ENCODE data around the gene OR5B12. TPM values are rescaled to one million over a fixed set of nuclear protein-coding genes. Genes with fewer than 3 reads are reported as not detected.

Gene OR5B12
- total and polyA plus RNA-seq, 8 donors = not detected

DNA sequence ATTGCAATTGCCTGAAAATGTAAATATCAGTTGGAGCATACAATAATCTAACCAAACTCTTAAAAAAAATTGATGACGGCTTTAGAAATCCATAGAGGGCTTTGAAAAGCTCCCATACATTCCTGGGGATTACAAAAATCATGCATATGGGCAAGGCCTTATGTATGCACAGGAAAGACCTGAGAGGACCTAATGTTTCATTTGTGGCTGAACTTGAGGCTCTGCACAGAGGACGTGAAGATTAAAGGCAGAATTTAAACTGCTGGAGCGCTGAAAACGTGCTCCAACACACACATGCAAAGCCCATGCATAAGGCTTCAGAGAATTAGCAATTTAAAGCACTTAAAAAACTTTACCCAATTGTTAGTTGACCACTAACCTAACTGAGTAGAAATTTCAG, 3.5 kb downstream of the OR5B12 start:
- Histone ChIP-seq H3K4me1 (no peaks in the 10 kb centered on the region), H3K9me3 (peaks cover 0 to 22% of the 10 kb centered on the region in 2 donors), H3K36me3 (no peaks in the 10 kb centered on the region), H3K27me3 (no peaks in the 10 kb centered on the region), H3K27ac (no peak overlapping the region), H3K4me3 (no peak overlapping the region)
- ATAC-seq = no peak
- intact Hi-C loops (cut with DNase I) = no loop called here
- no peak for DNase-seq
- TF ChIP-seq, protein P1, sequence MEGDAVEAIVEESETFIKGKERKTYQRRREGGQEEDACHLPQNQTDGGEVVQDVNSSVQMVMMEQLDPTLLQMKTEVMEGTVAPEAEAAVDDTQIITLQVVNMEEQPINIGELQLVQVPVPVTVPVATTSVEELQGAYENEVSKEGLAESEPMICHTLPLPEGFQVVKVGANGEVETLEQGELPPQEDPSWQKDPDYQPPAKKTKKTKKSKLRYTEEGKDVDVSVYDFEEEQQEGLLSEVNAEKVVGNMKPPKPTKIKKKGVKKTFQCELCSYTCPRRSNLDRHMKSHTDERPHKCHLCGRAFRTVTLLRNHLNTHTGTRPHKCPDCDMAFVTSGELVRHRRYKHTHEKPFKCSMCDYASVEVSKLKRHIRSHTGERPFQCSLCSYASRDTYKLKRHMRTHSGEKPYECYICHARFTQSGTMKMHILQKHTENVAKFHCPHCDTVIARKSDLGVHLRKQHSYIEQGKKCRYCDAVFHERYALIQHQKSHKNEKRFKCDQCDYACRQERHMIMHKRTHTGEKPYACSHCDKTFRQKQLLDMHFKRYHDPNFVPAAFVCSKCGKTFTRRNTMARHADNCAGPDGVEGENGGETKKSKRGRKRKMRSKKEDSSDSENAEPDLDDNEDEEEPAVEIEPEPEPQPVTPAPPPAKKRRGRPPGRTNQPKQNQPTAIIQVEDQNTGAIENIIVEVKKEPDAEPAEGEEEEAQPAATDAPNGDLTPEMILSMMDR (IDR thresholded peaks at IDR 0.05) = no peak

- peaks cover 0 to 22% of the 10 kb centered on the region in 2 donors for H3K9me3 ChIP-seq
- intact Hi-C loops (cut with DNase I) = no loop called here
- no peak overlapping the region for H3K27ac ChIP-seq
- H3K4me3 ChIP-seq = no peak overlapping the region
- ATAC-seq (no peak), DNase-seq (no peak)
- TF ChIP-seq, protein P1 (IDR thresholded peaks at IDR 0.05) = no peak
- H3K27me3 ChIP-seq = no peaks in the 10 kb centered on the region
- no peaks in the 10 kb centered on the region for H3K4me1 ChIP-seq
- no peaks in the 10 kb centered on the region for H3K36me3 ChIP-seq
These were observed 7.8 kb downstream of the OR5B12 start for GRCh38 chr11:58434217-58434616.

GRCh38 chr11:58433638-58434203, 8.3 kb downstream of the OR5B12 start:
- Histone ChIP-seq H3K9me3 (peaks cover 0 to 22% of the 10 kb centered on the region in 2 donors), H3K27me3 (no peaks in the 10 kb centered on the region), H3K27ac (no peak overlapping the region), H3K4me3 (no peak overlapping the region), H3K36me3 (no peaks in the 10 kb centered on the region), H3K4me1 (no peaks in the 10 kb centered on the region)
- TF ChIP-seq, protein P1 (IDR thresholded peaks at IDR 0.05) = no peak
- no peak for DNase-seq
- intact Hi-C loops (cut with DNase I) = no loop called here
- no peak for ATAC-seq

DNA sequence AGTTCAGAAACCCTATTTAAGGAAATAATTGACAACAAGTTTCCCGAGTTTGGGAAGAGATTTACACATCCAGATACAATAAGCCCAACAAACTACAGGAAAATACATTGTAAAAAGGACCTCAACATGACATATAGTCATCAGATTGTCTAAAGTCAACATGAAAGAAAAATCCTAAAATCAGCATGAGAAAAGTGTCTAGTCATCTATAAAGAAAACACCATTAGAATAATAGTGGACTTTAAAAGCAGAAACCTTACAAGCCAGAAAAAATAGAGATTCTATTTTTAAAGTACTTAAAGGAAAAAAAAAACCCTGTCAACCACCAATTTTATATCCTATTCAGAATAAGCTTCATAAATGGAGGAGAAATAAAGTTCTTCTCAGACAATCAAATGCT, 12.8 kb downstream of the OR5B12 start:
- Histone ChIP-seq H3K4me3 (no peak overlapping the region), H3K27me3 (no peaks in the 10 kb centered on the region), H3K36me3 (no peaks in the 10 kb centered on the region), H3K9me3 (peaks cover 0 to 7% of the 10 kb centered on the region in 2 donors), H3K4me1 (no peaks in the 10 kb centered on the region), H3K27ac (no peak overlapping the region)
- ATAC-seq = no peak
- no peak for DNase-seq
- intact Hi-C loops (cut with DNase I) = no loop called here
- TF ChIP-seq, protein P1 (IDR thresholded peaks at IDR 0.05) = no peak

GRCh38 chr11:58428021-58428420, 14.0 kb downstream of the OR5B12 start, which contains the start of gene OR5B2:
Gene OR5B2 (minus strand): TSS chr11:58428121. CDS start chr11:58423261, 4,860 bp downstream.
- DNase-seq (no peak), ATAC-seq (no peak)
- H3K27ac ChIP-seq = no peak within 1 kb of the TSS
- TF ChIP-seq, protein P1 (IDR thresholded peaks at IDR 0.05) = no peak
- intact Hi-C loops (cut with DNase I) = no loop called here
- H3K27me3 ChIP-seq = no peaks in the 10 kb centered on the region
- H3K4me1 ChIP-seq = no peaks in the 10 kb centered on the region
- H3K9me3 ChIP-seq = peaks cover 0 to 7% of the 10 kb centered on the region in 2 donors
- H3K4me3 ChIP-seq = no peak within 1 kb of the TSS
- no peaks in the 10 kb centered on the region for H3K36me3 ChIP-seq
